WTC11 (cell line): ENCODE data around the gene HSPG2. TPM values are rescaled to one million over a fixed set of nuclear protein-coding genes. Genes with fewer than 3 reads are reported as not detected.

Experiments
- ATAC-seq: fragments of 200-7000 bp; cut with Tn5 transposase; 2 replicates; pipeline ENCODE4 v1.10.0; 2021; ENCODE audit warnings: mild to moderate bottlenecking, moderate library complexity
- CTCF ChIA-PET: fragments of 300-600 bp; sonication (Branson Sonifier 250); formaldehyde crosslinking; loops from one replicate; lab custom pipeline; 2021; ENCODE audit warnings: antibody characterized with exemption; lab: Charles Lee
- POLR2A ChIA-PET: fragments of 350-600 bp; sonication (Branson Sonifier 250); formaldehyde crosslinking; loops from one replicate; lab custom pipeline; 2021; ENCODE audit warnings: antibody characterized with exemption; lab: Charles Lee
- DNase-seq: peaks from one replicate; pipeline ENCODE4 v3.0.0; 2021; ENCODE audit warnings: low spot score
- H3K27ac Mint-ChIP-seq: 2 replicates; pipeline ENCODE4 v1.8.0; 2021; ENCODE audit warnings: mixed read lengths
- H3K27me3 Mint-ChIP-seq: 2 replicates; pipeline ENCODE4 v1.8.0; 2021; ENCODE audit warnings: low read depth, mild to moderate bottlenecking, moderate library complexity, mixed read lengths
- H3K36me3 Mint-ChIP-seq: 2 replicates; pipeline ENCODE4 v1.8.0; 2021; ENCODE audit warnings: mixed read lengths
- H3K4me1 Mint-ChIP-seq: 2 replicates; pipeline ENCODE4 v1.8.0; 2022; ENCODE audit warnings: mixed read lengths
- H3K4me3 Mint-ChIP-seq: 2 replicates; pipeline ENCODE4 v1.8.0; 2021; ENCODE audit warnings: mild to moderate bottlenecking, moderate library complexity, mixed read lengths
- H3K9me3 Mint-ChIP-seq: 2 replicates; pipeline ENCODE4 v1.8.0; 2021; ENCODE audit warnings: mixed read lengths
- ATF2 ChIP-seq: sonication (generic); formaldehyde crosslinking; IDR thresholded peaks from 2 replicates; pipeline ENCODE4 v1.8.1; 2022; ENCODE audit warnings: low read depth, missing genetic modification reagents, borderline replicate concordance
- ELF4 ChIP-seq: sonication (generic); formaldehyde crosslinking; IDR thresholded peaks from 2 replicates; pipeline ENCODE4 v1.8.1; 2022; ENCODE audit warnings: low read depth, mild to moderate bottlenecking, moderate library complexity, missing genetic modification reagents
- FOXJ3 ChIP-seq: sonication (generic); formaldehyde crosslinking; IDR thresholded peaks from 2 replicates; pipeline ENCODE4 v1.9.0; 2021; ENCODE audit warnings: missing genetic modification reagents, mild to moderate bottlenecking, borderline replicate concordance
- JUN ChIP-seq: sonication (generic); formaldehyde crosslinking; IDR thresholded peaks from 2 replicates; pipeline ENCODE4 v1.8.0; 2023; ENCODE audit warnings: mild to moderate bottlenecking, missing genetic modification reagents
- MXD4 ChIP-seq: fragments of 250-450 bp; sonication (Bioruptor Pico); IDR thresholded peaks from 2 replicates; pipeline ENCODE4 v1.8.0; 2021; ENCODE audit warnings: mild to moderate bottlenecking, moderate library complexity, borderline replicate concordance
- PRDM15 ChIP-seq: sonication (generic); formaldehyde crosslinking; IDR thresholded peaks from 2 replicates; pipeline ENCODE4 v1.8.0; 2022; ENCODE audit warnings: missing genetic modification reagents
- SMAD4 ChIP-seq: sonication (generic); formaldehyde crosslinking; IDR thresholded peaks from 2 replicates; pipeline ENCODE4 v1.8.0; 2022; ENCODE audit warnings: mild to moderate bottlenecking, missing genetic modification reagents
- TEAD1 ChIP-seq: sonication (generic); formaldehyde crosslinking; IDR thresholded peaks from 2 replicates; pipeline ENCODE4 v1.8.0; 2022; ENCODE audit warnings: mild to moderate bottlenecking, missing genetic modification reagents
- TP53 ChIP-seq: sonication (generic); formaldehyde crosslinking; IDR thresholded peaks from 2 replicates; pipeline ENCODE4 v1.8.1; 2023; ENCODE audit warnings: mild to moderate bottlenecking, missing genetic modification reagents
- ZNF263 ChIP-seq: sonication (generic); formaldehyde crosslinking; IDR thresholded peaks from 2 replicates; pipeline ENCODE4 v1.8.1; 2022; ENCODE audit warnings: low read depth, mild to moderate bottlenecking, moderate library complexity, missing genetic modification reagents
- ZNF396 ChIP-seq: fragments of 250-450 bp; sonication (Bioruptor Pico); IDR thresholded peaks from 2 replicates; pipeline ENCODE4 v1.8.0; 2021; ENCODE audit warnings: mild to moderate bottlenecking, moderate library complexity, borderline replicate concordance
- total RNA-seq: library from RNA; stranded (reverse); gene quantifications from 3 replicates; pipeline ENCODE4 v1.2.3, GENCODE V29; 2021
- TF ChIP-seq, protein P1 (sequence below): sonication (generic); formaldehyde crosslinking; IDR thresholded peaks from 2 replicates; pipeline ENCODE4 v1.8.1; 2023; ENCODE audit warnings: mild to moderate bottlenecking, moderate library complexity, missing genetic modification reagents
- TF ChIP-seq, protein P2 (sequence below): sonication (generic); formaldehyde crosslinking; IDR thresholded peaks from 2 replicates; pipeline ENCODE4 v1.8.1; 2023; ENCODE audit warnings: mild to moderate bottlenecking, missing genetic modification reagents, moderate library complexity
- TF ChIP-seq, protein P3 (sequence below): sonication (generic); formaldehyde crosslinking; IDR thresholded peaks from 2 replicates; pipeline ENCODE4 v1.8.0; 2022; ENCODE audit warnings: mild to moderate bottlenecking, missing genetic modification reagents
- TF ChIP-seq, protein P4 (sequence below): sonication (generic); formaldehyde crosslinking; IDR thresholded peaks from 2 replicates; pipeline ENCODE4 v1.8.1; 2023; ENCODE audit warnings: mild to moderate bottlenecking, missing genetic modification reagents
- TF ChIP-seq, protein P5 (sequence below): sonication (generic); formaldehyde crosslinking; IDR thresholded peaks from 2 replicates; pipeline ENCODE4 v1.8.1; 2022; ENCODE audit warnings: missing genetic modification reagents, borderline replicate concordance
- TF ChIP-seq, protein P6 (sequence below): sonication (generic); formaldehyde crosslinking; IDR thresholded peaks from 2 replicates; pipeline ENCODE4 v1.8.1; 2022; ENCODE audit warnings: mild to moderate bottlenecking, missing genetic modification reagents, moderate library complexity, borderline replicate concordance

Gene HSPG2
- total RNA-seq, 1 experiment from 2014 or later, result 120 TPM

GRCh38 chr1:21782349-21782867 is 154.7 kb downstream of the HSPG2 start:
- POLR2A ChIA-PET, result interaction anchor here (0.6 to 1.1 kb wide), 6 partner anchors 10 to 153 kb away, joined by 3 to 5 read pairs (median 3); no protein-coding TSS in a partner anchor
- Mint-ChIP-seq H3K9me3 (peaks cover 5% of the 10 kb centered on the region), H3K36me3 (peaks cover 8% of the 10 kb centered on the region), H3K27ac (peak overlapping the region; percentile 97), H3K4me1 (peaks cover 30% of the 10 kb centered on the region), H3K27me3 (no peaks in the 10 kb centered on the region)
- DNase-seq (no peak), ATAC-seq (peak; percentile 11)
- CTCF ChIA-PET, result interaction anchor here (0.6 to 1.7 kb wide), 8 partner anchors 14 to 127 kb away, joined by 3 to 7 read pairs (median 4); no protein-coding TSS in a partner anchor
- TF ChIP-seq ZNF396 (CRISPR knock-in tag) (no peak), JUN (CRISPR knock-in tag) (no peak; the same call in 1 of the 2 replicates), ATF2 (CRISPR knock-in tag) (peak; percentile 48; the same call in 1 of the 2 replicates), SMAD4 (0 out of 2 replicates have a peak, but pooled peaks have one; percentile 50)
- TF ChIP-seq, protein P1, sequence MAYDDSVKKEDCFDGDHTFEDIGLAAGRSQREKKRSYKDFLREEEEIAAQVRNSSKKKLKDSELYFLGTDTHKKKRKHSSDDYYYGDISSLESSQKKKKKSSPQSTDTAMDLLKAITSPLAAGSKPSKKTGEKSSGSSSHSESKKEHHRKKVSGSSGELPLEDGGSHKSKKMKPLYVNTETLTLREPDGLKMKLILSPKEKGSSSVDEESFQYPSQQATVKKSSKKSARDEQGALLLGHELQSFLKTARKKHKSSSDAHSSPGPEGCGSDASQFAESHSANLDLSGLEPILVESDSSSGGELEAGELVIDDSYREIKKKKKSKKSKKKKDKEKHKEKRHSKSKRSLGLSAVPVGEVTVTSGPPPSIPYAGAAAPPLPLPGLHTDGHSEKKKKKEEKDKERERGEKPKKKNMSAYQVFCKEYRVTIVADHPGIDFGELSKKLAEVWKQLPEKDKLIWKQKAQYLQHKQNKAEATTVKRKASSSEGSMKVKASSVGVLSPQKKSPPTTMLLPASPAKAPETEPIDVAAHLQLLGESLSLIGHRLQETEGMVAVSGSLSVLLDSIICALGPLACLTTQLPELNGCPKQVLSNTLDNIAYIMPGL (CRISPR knock-in tag), result peak; percentile 94; the same call in 1 of the 2 replicates
- TF ChIP-seq, protein P2, sequence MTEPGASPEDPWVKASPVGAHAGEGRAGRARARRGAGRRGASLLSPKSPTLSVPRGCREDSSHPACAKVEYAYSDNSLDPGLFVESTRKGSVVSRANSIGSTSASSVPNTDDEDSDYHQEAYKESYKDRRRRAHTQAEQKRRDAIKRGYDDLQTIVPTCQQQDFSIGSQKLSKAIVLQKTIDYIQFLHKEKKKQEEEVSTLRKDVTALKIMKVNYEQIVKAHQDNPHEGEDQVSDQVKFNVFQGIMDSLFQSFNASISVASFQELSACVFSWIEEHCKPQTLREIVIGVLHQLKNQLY (CRISPR knock-in tag), result 0 out of 2 replicates have a peak, but pooled peaks have one; percentile 8
- TF ChIP-seq, all 79 proteins: peak for 4
- peak overlapping the region; percentile 90 for H3K4me3 Mint-ChIP-seq

GRCh38 chr1:21781815-21782348 is 155.2 kb downstream of the HSPG2 start:
- DNase-seq (no peak), ATAC-seq (no peak)
- H3K36me3 Mint-ChIP-seq, result peaks cover 11% of the 10 kb centered on the region
- ChIA-PET POLR2A (interaction anchor here (0.6 to 1.1 kb wide), 6 partner anchors 9 to 154 kb away, joined by 3 to 5 read pairs (median 3); no protein-coding TSS in a partner anchor), CTCF (interaction anchor here (0.6 to 1.7 kb wide), 8 partner anchors 13 to 127 kb away, joined by 3 to 7 read pairs (median 4); no protein-coding TSS in a partner anchor)
- peaks cover 30% of the 10 kb centered on the region for H3K4me1 Mint-ChIP-seq
- peak overlapping the region; percentile 90 for H3K4me3 Mint-ChIP-seq
- peaks cover 5% of the 10 kb centered on the region for H3K9me3 Mint-ChIP-seq
- peak overlapping the region; percentile 97 for H3K27ac Mint-ChIP-seq
- no peak for TF ChIP-seq ZNF396 (CRISPR knock-in tag)
- no peak for TF ChIP-seq PRDM15
- no peak for TF ChIP-seq MXD4 (CRISPR knock-in tag)
- TF ChIP-seq, protein P3, sequence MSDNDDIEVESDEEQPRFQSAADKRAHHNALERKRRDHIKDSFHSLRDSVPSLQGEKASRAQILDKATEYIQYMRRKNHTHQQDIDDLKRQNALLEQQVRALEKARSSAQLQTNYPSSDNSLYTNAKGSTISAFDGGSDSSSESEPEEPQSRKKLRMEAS (CRISPR knock-in tag), result no peak
- TF ChIP-seq, protein P4, sequence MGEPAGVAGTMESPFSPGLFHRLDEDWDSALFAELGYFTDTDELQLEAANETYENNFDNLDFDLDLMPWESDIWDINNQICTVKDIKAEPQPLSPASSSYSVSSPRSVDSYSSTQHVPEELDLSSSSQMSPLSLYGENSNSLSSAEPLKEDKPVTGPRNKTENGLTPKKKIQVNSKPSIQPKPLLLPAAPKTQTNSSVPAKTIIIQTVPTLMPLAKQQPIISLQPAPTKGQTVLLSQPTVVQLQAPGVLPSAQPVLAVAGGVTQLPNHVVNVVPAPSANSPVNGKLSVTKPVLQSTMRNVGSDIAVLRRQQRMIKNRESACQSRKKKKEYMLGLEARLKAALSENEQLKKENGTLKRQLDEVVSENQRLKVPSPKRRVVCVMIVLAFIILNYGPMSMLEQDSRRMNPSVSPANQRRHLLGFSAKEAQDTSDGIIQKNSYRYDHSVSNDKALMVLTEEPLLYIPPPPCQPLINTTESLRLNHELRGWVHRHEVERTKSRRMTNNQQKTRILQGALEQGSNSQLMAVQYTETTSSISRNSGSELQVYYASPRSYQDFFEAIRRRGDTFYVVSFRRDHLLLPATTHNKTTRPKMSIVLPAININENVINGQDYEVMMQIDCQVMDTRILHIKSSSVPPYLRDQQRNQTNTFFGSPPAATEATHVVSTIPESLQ (CRISPR knock-in tag), result no peak
- TF ChIP-seq ZNF263 (CRISPR knock-in tag), result no peak
- no peak for TF ChIP-seq TP53 (CRISPR knock-in tag)
- no peak for TF ChIP-seq FOXJ3
- TF ChIP-seq, protein P5, sequence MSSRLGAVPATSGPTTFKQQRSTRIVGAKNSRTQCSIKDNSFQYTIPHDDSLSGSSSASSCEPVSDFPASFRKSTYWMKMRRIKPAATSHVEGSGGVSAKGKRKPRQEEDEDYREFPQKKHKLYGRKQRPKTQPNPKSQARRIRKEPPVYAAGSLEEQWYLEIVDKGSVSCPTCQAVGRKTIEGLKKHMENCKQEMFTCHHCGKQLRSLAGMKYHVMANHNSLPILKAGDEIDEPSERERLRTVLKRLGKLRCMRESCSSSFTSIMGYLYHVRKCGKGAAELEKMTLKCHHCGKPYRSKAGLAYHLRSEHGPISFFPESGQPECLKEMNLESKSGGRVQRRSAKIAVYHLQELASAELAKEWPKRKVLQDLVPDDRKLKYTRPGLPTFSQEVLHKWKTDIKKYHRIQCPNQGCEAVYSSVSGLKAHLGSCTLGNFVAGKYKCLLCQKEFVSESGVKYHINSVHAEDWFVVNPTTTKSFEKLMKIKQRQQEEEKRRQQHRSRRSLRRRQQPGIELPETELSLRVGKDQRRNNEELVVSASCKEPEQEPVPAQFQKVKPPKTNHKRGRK (CRISPR knock-in tag), result no peak
- TF ChIP-seq ELF4, result no peak
- TF ChIP-seq, protein P6, sequence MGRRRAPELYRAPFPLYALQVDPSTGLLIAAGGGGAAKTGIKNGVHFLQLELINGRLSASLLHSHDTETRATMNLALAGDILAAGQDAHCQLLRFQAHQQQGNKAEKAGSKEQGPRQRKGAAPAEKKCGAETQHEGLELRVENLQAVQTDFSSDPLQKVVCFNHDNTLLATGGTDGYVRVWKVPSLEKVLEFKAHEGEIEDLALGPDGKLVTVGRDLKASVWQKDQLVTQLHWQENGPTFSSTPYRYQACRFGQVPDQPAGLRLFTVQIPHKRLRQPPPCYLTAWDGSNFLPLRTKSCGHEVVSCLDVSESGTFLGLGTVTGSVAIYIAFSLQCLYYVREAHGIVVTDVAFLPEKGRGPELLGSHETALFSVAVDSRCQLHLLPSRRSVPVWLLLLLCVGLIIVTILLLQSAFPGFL (CRISPR knock-in tag), result no peak
- TF ChIP-seq TEAD1 (CRISPR knock-in tag), result no peak
- no peaks in the 10 kb centered on the region for H3K27me3 Mint-ChIP-seq
